ENCODE results near the gene RERE.
"Not testable (repeated sequence)": the region's sequence is repeated elsewhere in the genome, so short reads cannot be mapped to it uniquely, and the experiment has no call there.

Gene RERE

GRCh38 chr1:8600336-8600735 is 217.1 kb downstream of the RERE start:
- TF ChIP-seq, protein P1, sequence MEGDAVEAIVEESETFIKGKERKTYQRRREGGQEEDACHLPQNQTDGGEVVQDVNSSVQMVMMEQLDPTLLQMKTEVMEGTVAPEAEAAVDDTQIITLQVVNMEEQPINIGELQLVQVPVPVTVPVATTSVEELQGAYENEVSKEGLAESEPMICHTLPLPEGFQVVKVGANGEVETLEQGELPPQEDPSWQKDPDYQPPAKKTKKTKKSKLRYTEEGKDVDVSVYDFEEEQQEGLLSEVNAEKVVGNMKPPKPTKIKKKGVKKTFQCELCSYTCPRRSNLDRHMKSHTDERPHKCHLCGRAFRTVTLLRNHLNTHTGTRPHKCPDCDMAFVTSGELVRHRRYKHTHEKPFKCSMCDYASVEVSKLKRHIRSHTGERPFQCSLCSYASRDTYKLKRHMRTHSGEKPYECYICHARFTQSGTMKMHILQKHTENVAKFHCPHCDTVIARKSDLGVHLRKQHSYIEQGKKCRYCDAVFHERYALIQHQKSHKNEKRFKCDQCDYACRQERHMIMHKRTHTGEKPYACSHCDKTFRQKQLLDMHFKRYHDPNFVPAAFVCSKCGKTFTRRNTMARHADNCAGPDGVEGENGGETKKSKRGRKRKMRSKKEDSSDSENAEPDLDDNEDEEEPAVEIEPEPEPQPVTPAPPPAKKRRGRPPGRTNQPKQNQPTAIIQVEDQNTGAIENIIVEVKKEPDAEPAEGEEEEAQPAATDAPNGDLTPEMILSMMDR (IDR thresholded peaks at IDR 0.05; ENCODE audit: control insufficient read depth, extremely low read depth, insufficient read depth), result no peak
- no peak for DNase-seq (ENCODE audit: low read depth)
- H3K4me3 ChIP-seq (ENCODE audit: low read depth, low read length), result no peak overlapping the region

DNA sequence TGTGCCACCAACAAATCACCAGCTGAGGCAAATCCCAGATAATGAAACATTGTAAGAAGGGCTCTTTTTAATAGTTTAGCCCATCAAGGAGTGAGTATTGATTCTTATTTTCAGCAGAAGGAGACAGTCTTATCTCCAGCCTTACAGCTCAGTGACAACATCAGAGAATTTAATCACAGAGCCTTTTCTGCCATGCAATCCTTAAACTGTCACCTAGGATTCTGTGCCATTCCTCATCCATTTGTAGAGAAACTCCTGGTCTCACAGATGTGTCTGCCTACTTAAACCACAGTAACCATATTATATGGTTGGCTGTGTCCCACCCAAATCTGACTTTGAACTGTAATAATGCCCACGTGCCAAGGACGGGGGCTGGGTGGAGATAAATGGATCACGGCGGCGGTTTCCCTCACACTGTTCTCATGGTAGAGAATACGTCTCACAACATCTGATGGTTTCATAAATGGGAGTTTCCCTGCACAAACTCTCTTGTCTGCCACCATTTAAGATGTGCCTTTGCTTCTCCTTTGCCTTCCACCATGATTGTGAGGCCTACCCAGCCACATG is 217.7 kb downstream of the RERE start:
- TF ChIP-seq, protein P1 (IDR thresholded peaks at IDR 0.05; ENCODE audit: control insufficient read depth, extremely low read depth, insufficient read depth), result no peak
- no peak for DNase-seq (ENCODE audit: low read depth)
- no peak overlapping the region for H3K4me3 ChIP-seq (ENCODE audit: low read depth, low read length)

- no peak for DNase-seq (ENCODE audit: low read depth)
- TF ChIP-seq, protein P1 (IDR thresholded peaks at IDR 0.05; ENCODE audit: control insufficient read depth, extremely low read depth, insufficient read depth), result no peak
- H3K4me3 ChIP-seq (ENCODE audit: low read depth, low read length), result no peak overlapping the region
Observed at GRCh38 chr1:8598783-8599182, 218.7 kb downstream of the RERE start.

DNA sequence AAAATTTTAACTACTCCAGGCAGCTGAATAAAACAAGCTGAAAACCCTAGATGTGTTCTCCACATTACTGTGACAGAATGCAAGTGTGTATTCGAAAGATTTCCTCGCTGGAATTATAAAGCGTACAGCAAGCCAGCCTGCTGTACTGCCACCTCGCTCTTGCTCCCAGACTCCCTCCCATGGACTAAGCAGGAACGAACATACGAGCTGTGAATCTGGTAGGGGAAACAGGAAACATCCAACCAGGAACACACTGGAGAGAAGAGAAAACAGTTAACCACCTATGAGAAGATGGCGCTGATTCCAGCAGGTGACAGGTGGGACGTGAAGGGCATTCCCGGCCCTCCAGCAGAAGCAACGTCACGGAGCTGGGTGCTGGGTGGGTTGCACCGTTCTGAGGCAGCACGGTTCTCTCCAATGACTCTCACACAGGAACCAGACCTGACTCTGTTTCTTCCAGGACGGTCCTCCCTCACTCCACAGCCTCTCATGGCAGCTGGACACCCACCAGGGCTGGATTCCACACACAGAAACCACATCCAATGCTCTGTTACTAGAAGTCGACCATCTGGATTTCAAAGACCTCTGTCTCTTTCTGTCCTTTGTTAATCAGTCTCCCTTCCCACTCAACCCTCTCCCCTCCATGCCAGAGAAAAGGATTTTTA is 219.2 kb downstream of the RERE start:
- H3K4me3 ChIP-seq (ENCODE audit: low read depth, low read length), result no peak overlapping the region
- no peak for DNase-seq (ENCODE audit: low read depth)
- TF ChIP-seq, protein P1 (IDR thresholded peaks at IDR 0.05; ENCODE audit: control insufficient read depth, extremely low read depth, insufficient read depth), result peak; percentile 58

- no peak for DNase-seq (ENCODE audit: low read depth)
- no peak overlapping the region for H3K4me3 ChIP-seq (ENCODE audit: low read depth, low read length)
- TF ChIP-seq, protein P1 (IDR thresholded peaks at IDR 0.05; ENCODE audit: control insufficient read depth, extremely low read depth, insufficient read depth), result no peak
Observed at GRCh38 chr1:8597455-8597854, 220.0 kb downstream of the RERE start.

GRCh38 chr1:8595941-8596340 is 221.5 kb downstream of the RERE start:
- H3K4me3 ChIP-seq (ENCODE audit: low read depth, low read length), result no peak overlapping the region
- TF ChIP-seq, protein P1 (IDR thresholded peaks at IDR 0.05; ENCODE audit: control insufficient read depth, extremely low read depth, insufficient read depth), result no peak
- DNase-seq (ENCODE audit: low read depth), result no peak

DNA sequence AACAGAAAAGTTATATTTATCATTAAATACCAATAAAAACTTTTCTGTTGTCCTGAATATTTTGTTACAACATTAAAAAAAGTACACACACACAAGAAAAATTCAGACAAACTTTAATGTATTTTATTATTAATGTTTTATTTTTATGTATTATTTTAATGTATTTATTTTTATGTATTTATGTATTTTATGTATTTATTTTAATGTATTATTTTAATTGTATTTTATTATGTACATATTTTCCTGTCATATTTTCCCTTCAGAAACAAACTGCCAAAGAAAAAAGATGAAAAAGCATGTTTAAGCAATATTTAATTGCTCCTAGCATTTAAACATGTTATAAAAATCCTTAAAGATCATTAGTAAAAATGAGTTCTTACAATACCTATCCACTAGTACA is 222.1 kb downstream of the RERE start:
- TF ChIP-seq, protein P1 (IDR thresholded peaks at IDR 0.05; ENCODE audit: control insufficient read depth, extremely low read depth, insufficient read depth), result no peak
- no peak overlapping the region for H3K4me3 ChIP-seq (ENCODE audit: low read depth, low read length)
- no peak for DNase-seq (ENCODE audit: low read depth)

GRCh38 chr1:8593292-8593691 is 224.1 kb downstream of the RERE start:
- not testable (repeated sequence) for H3K4me3 ChIP-seq (ENCODE audit: low read depth, low read length); DNase-seq (ENCODE audit: low read depth)
